Liver (tissue), 3 donors: ENCODE measurements around the gene SYNGR4.

Source experiments
- CTCF ChIP-seq: fragments of 150-350 bp; IDR thresholded peaks from 2 replicates; pipeline ENCODE4 v1.5.1; 2017; ENCODE audit warnings: improper control_type of control experiment, low read depth, low read length; ENCODE audit not compliant: missing input control
- GABPA ChIP-seq, 2 donors: IDR thresholded peaks in 1 of 2; conservative IDR thresholded peaks in 1 of 2; 2 replicates each; pipeline ENCODE4 v1.6.1; 2016; ENCODE audit warnings: antibody characterized with exemption in 2 of 2, mild to moderate bottlenecking in 1 of 2, moderate library complexity in 1 of 2
- HNF4A ChIP-seq, 2 donors: conservative IDR thresholded peaks; 2 replicates each; pipeline ENCODE4 v1.6.1; 2016; ENCODE audit warnings: antibody characterized with exemption in 2 of 2, mild to moderate bottlenecking in 2 of 2
- JUND ChIP-seq, 2 donors: IDR thresholded peaks; 2 replicates each; pipeline ENCODE4 v1.6.1; 2016; ENCODE audit warnings: antibody characterized with exemption in 2 of 2
- MAX ChIP-seq: IDR thresholded peaks from 2 replicates; pipeline ENCODE4 v1.6.1; 2016; ENCODE audit warnings: antibody characterized with exemption
- TAF1 ChIP-seq: conservative IDR thresholded peaks from 2 replicates; pipeline ENCODE4 v1.6.1; 2016; ENCODE audit warnings: antibody characterized with exemption, mild to moderate bottlenecking
- YY1 ChIP-seq: IDR thresholded peaks from 2 replicates; pipeline ENCODE4 v1.6.1; 2016; ENCODE audit warnings: antibody characterized with exemption, mild to moderate bottlenecking
- donor health status: healthy.
- donor health status: healthy.

GRCh38 chr19:48348045-48348444 is 16.1 kb upstream of the SYNGR4 start:
- no peak for TF ChIP-seq YY1
- TF ChIP-seq TAF1 = no peak
- no peak for TF ChIP-seq HNF4A (conservative IDR thresholded peaks at IDR 0.05)
- TF ChIP-seq CTCF = no peak
- TF ChIP-seq GABPA (IDR thresholded peaks at IDR 0.05 in 1 of 2, conservative IDR thresholded peaks at IDR 0.05 in 1 of 2) = no peak
- no peak for TF ChIP-seq JUND (IDR thresholded peaks at IDR 0.05)
- TF ChIP-seq MAX = no peak
